Aorta (tissue), 5 donors: ENCODE data around the gene CEP85. TPM values are rescaled to one million over a fixed set of nuclear protein-coding genes. Genes with fewer than 3 reads are reported as not detected.
"Not testable (repeated sequence)": the region's sequence is repeated elsewhere in the genome, so short reads cannot be mapped to it uniquely, and the experiment has no call there.

ENCODE experiments used
- ATAC-seq: fragments of 200-7000 bp; cut with Tn5 transposase; one replicate; pipeline ENCODE4 v1.9.1; 2022; ENCODE audit warnings: moderate library complexity; ENCODE audit not compliant: low FRiP score
- DNase-seq, 2 donors: peaks; one replicate each; pipeline ENCODE4 v3.0.0-alpha.2; 2020
- H3K27ac ChIP-seq, 2 donors: one replicate each; pipeline ENCODE4 v1.5.1; 2013; ENCODE audit warnings: low read length in 2 of 2, mild to moderate bottlenecking in 2 of 2, moderate library complexity in 2 of 2, control low read depth in 1 of 2, inconsistent platforms in 1 of 2, low read depth in 1 of 2
- H3K27me3 ChIP-seq, 2 donors: one replicate each; pipeline ENCODE4 v1.6.1; 2013; ENCODE audit warnings: control low read depth in 1 of 2, low read length in 1 of 2, mild to moderate bottlenecking in 1 of 2, moderate library complexity in 1 of 2; ENCODE audit not compliant: insufficient read depth in 2 of 2, control insufficient read depth in 1 of 2
- H3K36me3 ChIP-seq, 2 donors: one replicate each; pipeline ENCODE4 v1.6.1; 2013; ENCODE audit warnings: control low read depth in 1 of 2, low read length in 1 of 2, mild to moderate bottlenecking in 1 of 2; ENCODE audit not compliant: insufficient read depth in 2 of 2, control insufficient read depth in 1 of 2
- H3K4me1 ChIP-seq, 2 donors: one replicate each; pipeline ENCODE4 v1.6.1; 2013; ENCODE audit warnings: low read length in 2 of 2, control low read depth in 1 of 2, mild to moderate bottlenecking in 1 of 2, moderate library complexity in 1 of 2; ENCODE audit not compliant: insufficient read depth in 2 of 2, control insufficient read depth in 1 of 2
- H3K4me3 ChIP-seq, 2 donors: one replicate each; pipeline ENCODE4 v1.5.1; 2013; ENCODE audit warnings: low read length in 2 of 2, control low read depth in 1 of 2, mild to moderate bottlenecking in 1 of 2
- H3K9me3 ChIP-seq: one replicate; pipeline ENCODE4 v1.6.1; 2013; ENCODE audit warnings: mild to moderate bottlenecking, low read length; ENCODE audit not compliant: control insufficient read depth
- WGBS, 2 donors: extraction: QIAGEN DNeasy Blood & Tissue Kit; methylation state at CpG; one replicate each; pipeline ENCODE4 v1.1.7; 2013; 5-methylcytosine and 5-hydroxymethylcytosine counted together
- intact Hi-C, 2 donors: fragments of 100-400 bp; cut with DNase I; formaldehyde crosslinking; loops; one replicate each; pipeline versions ENCODE4 v1.14.2 to v1.15.0; 2022
- polyA plus RNA-seq, 2 donors: library from polyadenylated mRNA; stranded (reverse); fragments of 200-250 nt; gene quantifications; one replicate each; pipeline ENCODE4 v1.2.3, GENCODE V29; 2013
- total RNA-seq, 2 donors: library from RNA; stranded (reverse); fragmentation: NEBNext Ultra II Directional; extraction: Animal tissue kit (Norgen Biotek cat#: 25700); gene quantifications; one replicate each; pipeline ENCODE4 v1.2.1, GENCODE V29; 2021
- donor health status: healthy with polysubstance abuse.
- donor health status: Bipolar disorder and iron deficiency.
- donor health status: DM: no; HTN: no; CAD: no.
- donor health status: DM: no; HTN: no; CAD: no.
- donor health status: DM: yes; HTN: yes; CAD: no.

CEP85 gene
- total and polyA plus RNA-seq, 4 donors: 0.74 to 5.9 (median 2.4) TPM

GRCh38 chr1:26290122-26290881 is 56.3 kb downstream of the CEP85 start:
- intact Hi-C loops: no loop called here
- H3K27ac ChIP-seq: no peak overlapping the region
- no peaks in the 10 kb centered on the region for H3K9me3 ChIP-seq
- 72 to 79% methylated on average over 11 of the region's 11 CpGs for WGBS, 2 donors
- H3K36me3 ChIP-seq: no peaks in the 10 kb centered on the region
- peak; percentile 8 for ATAC-seq
- H3K4me1 ChIP-seq: no peaks in the 10 kb centered on the region
- H3K4me3 ChIP-seq: no peak overlapping the region
- no peak for DNase-seq
- H3K27me3 ChIP-seq: no peaks in the 10 kb centered on the region

- Histone ChIP-seq H3K4me1 (no peaks in the 10 kb centered on the region), H3K36me3 (no peaks in the 10 kb centered on the region), H3K27ac (no peak overlapping the region), H3K27me3 (no peaks in the 10 kb centered on the region), H3K4me3 (no peak overlapping the region), H3K9me3 (no peaks in the 10 kb centered on the region)
- intact Hi-C loops: no loop called here
- no peak for DNase-seq
- WGBS, 2 donors: 78 to 84% methylated on average over 11 of the region's 11 CpGs
- ATAC-seq: peak; percentile 17
Observed at GRCh38 chr1:26290882-26291261, 56.9 kb downstream of the CEP85 start.

GRCh38 chr1:26291433-26291832 is 57.4 kb downstream of the CEP85 start:
- no peak overlapping the region for H3K27ac ChIP-seq
- intact Hi-C loops: no loop called here

DNA sequence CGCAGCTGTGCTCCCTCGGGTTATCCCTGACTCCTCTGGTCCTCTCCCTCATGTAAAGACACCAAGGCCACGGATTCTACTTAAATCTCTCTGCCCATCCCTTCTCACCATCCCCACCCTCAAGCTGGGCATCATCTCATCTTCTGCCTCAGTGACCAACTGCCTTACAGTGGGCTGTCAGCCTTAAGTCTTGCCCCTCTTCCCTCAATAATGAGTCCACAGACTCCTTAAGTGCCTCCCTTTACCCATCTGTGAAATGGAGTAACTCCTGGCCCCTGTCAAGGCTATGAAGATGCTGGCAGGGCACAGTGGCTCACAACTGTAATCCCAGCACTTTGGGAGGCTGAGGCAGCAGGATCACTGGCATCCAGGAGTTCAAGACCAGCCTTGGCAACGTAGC is 57.9 kb downstream of the CEP85 start:
- whole genome bisulfite sequencing, 2 donors: 90 to 91% methylated on average over 4 of the region's 4 CpGs
- intact Hi-C loops: no loop called here

More at GRCh38 chr1:26291433-26291832, 57.4 kb downstream of the CEP85 start:
- H3K4me1 ChIP-seq: no peaks in the 10 kb centered on the region
- DNase-seq (no peak), ATAC-seq (no peak)
- H3K4me3 ChIP-seq: no peak overlapping the region
- H3K36me3 ChIP-seq: no peaks in the 10 kb centered on the region
- H3K27me3 ChIP-seq: no peaks in the 10 kb centered on the region
- WGBS, 2 donors: 91 to 98% methylated on average over 3 of the region's 3 CpGs
- no peaks in the 10 kb centered on the region for H3K9me3 ChIP-seq

DNA sequence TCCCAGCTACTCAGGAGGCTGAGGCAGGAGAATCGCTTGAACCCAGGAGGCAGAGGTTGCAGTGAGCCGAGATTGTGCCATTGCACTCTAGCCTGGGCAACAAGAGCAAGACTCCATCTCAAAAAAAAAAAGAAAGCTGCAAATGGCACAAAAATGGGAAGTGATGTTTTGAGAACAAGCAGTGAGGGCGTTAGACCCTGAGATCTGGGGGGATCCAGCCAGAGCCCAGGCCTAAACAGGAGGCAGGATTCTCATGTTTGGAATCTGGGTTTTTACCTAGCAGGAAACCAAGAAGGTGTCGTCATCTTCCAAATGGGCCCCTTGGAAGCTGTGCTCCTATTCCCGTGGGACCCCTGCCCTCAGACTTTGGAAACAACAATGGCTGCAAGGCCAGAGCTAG is 58.7 kb downstream of the CEP85 start:
- H3K4me1 ChIP-seq, DNase-seq, H3K27me3 ChIP-seq, intact Hi-C loops, ATAC-seq, H3K9me3 ChIP-seq, H3K27ac ChIP-seq, H3K36me3 ChIP-seq, H3K4me3 ChIP-seq: not testable (repeated sequence)
- WGBS, 2 donors: 82 to 90% methylated on average over 5 of the region's 5 CpGs

More for the DNA sequence above, 57.9 kb downstream of the CEP85 start:
- H3K4me1 ChIP-seq: no peaks in the 10 kb centered on the region
- H3K27me3 ChIP-seq: no peaks in the 10 kb centered on the region
- DNase-seq: no peak
- H3K27ac ChIP-seq: no peak overlapping the region
- no peak overlapping the region for H3K4me3 ChIP-seq
- no peaks in the 10 kb centered on the region for H3K9me3 ChIP-seq
- H3K36me3 ChIP-seq: no peaks in the 10 kb centered on the region
- no peak for ATAC-seq

GRCh38 chr1:26293911-26294463 is 60.0 kb downstream of the CEP85 start:
- ATAC-seq (no peak), DNase-seq (no peak)
- Histone ChIP-seq H3K9me3 (no peaks in the 10 kb centered on the region), H3K27me3 (no peaks in the 10 kb centered on the region), H3K4me1 (no peaks in the 10 kb centered on the region), H3K27ac (no peak overlapping the region), H3K36me3 (no peaks in the 10 kb centered on the region), H3K4me3 (no peak overlapping the region)
- 81 to 85% methylated on average over 11 of the region's 11 CpGs for WGBS, 2 donors
- intact Hi-C loops: no loop called here

- 90 to 92% methylated on average over 22 of the region's 22 CpGs for WGBS, 2 donors
Observed at GRCh38 chr1:26295194-26296138, 61.5 kb downstream of the CEP85 start.

GRCh38 chr1:26296340-26297056 is 62.5 kb downstream of the CEP85 start:
- Histone ChIP-seq H3K27me3 (no peaks in the 10 kb centered on the region), H3K4me1 (no peaks in the 10 kb centered on the region), H3K36me3 (no peaks in the 10 kb centered on the region), H3K9me3 (no peaks in the 10 kb centered on the region), H3K4me3 (no peak overlapping the region), H3K27ac (no peak overlapping the region)
- intact Hi-C loops: no loop called here
- ATAC-seq: no peak
- no peak for DNase-seq
- WGBS, 2 donors: 88 to 92% methylated on average over 16 of the region's 16 CpGs

More at GRCh38 chr1:26295194-26296138, 61.5 kb downstream of the CEP85 start:
- intact Hi-C loops: no loop called here
- Histone ChIP-seq H3K4me3 (no peak overlapping the region), H3K27me3 (no peaks in the 10 kb centered on the region), H3K4me1 (no peaks in the 10 kb centered on the region), H3K9me3 (no peaks in the 10 kb centered on the region), H3K36me3 (no peaks in the 10 kb centered on the region), H3K27ac (no peak overlapping the region)
- no peak for ATAC-seq
- DNase-seq: no peak
